GM19193 (cell line): ENCODE data around the gene TUBA4A.
A peak's percentile ranks its signal among the peaks of the same experiment; 100 is the strongest.

Experiments
- POLR2A ChIP-seq: IDR thresholded peaks from 4 replicates; pipeline ENCODE4 v1.6.1; 2011; ENCODE audit not compliant: insufficient read depth, insufficient read length; ENCODE audit errors: extremely low read depth

The TUBA4A gene

GRCh38 chr2:219289537-219290361, 36.0 kb upstream of the TUBA4A start:
- no peak for TF ChIP-seq POLR2A

GRCh38 chr2:219289195-219289536, 35.4 kb upstream of the TUBA4A start:
- TF ChIP-seq POLR2A: no peak

- no peak for TF ChIP-seq POLR2A
These were observed 34.0 kb upstream of the TUBA4A start for GRCh38 chr2:219287580-219288265.

GRCh38 chr2:219286436-219287115, 32.9 kb upstream of the TUBA4A start:
- TF ChIP-seq POLR2A: no peak

GRCh38 chr2:219285894-219286425, 32.2 kb upstream of the TUBA4A start:
- TF ChIP-seq POLR2A: no peak

GRCh38 chr2:219285373-219285735, 31.6 kb upstream of the TUBA4A start:
- no peak for TF ChIP-seq POLR2A

- TF ChIP-seq POLR2A: no peak
These were observed 31.0 kb upstream of the TUBA4A start for GRCh38 chr2:219284501-219285372.

GRCh38 chr2:219282943-219283581, 29.3 kb upstream of the TUBA4A start:
- no peak for TF ChIP-seq POLR2A

- no peak for TF ChIP-seq POLR2A
These were observed 28.7 kb upstream of the TUBA4A start for GRCh38 chr2:219282375-219282774.

- no peak for TF ChIP-seq POLR2A
These were observed 27.9 kb upstream of the TUBA4A start for GRCh38 chr2:219281588-219281987.

GRCh38 chr2:219280651-219281050, 26.9 kb upstream of the TUBA4A start:
- no peak for TF ChIP-seq POLR2A

GRCh38 chr2:219279916-219280516, 26.3 kb upstream of the TUBA4A start:
- no peak for TF ChIP-seq POLR2A

GRCh38 chr2:219279151-219279915, 25.6 kb upstream of the TUBA4A start, which contains the start of gene DNAJB2:
Gene DNAJB2, plus strand, starts transcription at chr2:219279366. Its CDS starts 468 bp downstream, at chr2:219279834.
- TF ChIP-seq POLR2A: peak; percentile 86
